Kidney (tissue), 14 donors: ENCODE data around the gene DUSP14. TPM values are rescaled to one million over a fixed set of nuclear protein-coding genes. Genes with fewer than 3 reads are reported as not detected.
A peak's percentile ranks its signal among the peaks of the same experiment; 100 is the strongest.

Experiments
- DNase-seq, 5 donors: peaks; one replicate each; pipeline ENCODE4 v3.0.0-alpha.2; 2013 to 2020
- FAIRE-seq: peaks from 2 replicates; lab custom pipeline; 2012; peaks lifted over from hg19 to GRCh38; lab: Jason Lieb, UNC
- H3K27ac ChIP-seq, 2 donors: one replicate each; pipeline ENCODE4 v1.7.0; 2013; ENCODE audit warnings: low read depth in 2 of 2, low read length in 2 of 2, inconsistent platforms in 1 of 2
- H3K27me3 ChIP-seq: one replicate; pipeline ENCODE4 v1.7.1; 2013; ENCODE audit warnings: low read length, inconsistent platforms; ENCODE audit not compliant: control insufficient read depth, insufficient read depth
- H3K36me3 ChIP-seq, 3 donors: one replicate each; pipeline versions ENCODE4 v1.7.0 to v1.7.1; 2013; ENCODE audit warnings: low read length in 3 of 3, control low read depth in 1 of 3, inconsistent platforms in 1 of 3; ENCODE audit not compliant: insufficient read depth in 3 of 3, control insufficient read depth in 2 of 3
- H3K4me1 ChIP-seq, 3 donors: one replicate each; pipeline versions ENCODE4 v1.7.0 to v1.7.1; 2013; ENCODE audit warnings: low read length in 3 of 3, inconsistent platforms in 1 of 3, low read depth in 1 of 3; ENCODE audit not compliant: control insufficient read depth in 2 of 3, insufficient read depth in 2 of 3
- H3K4me3 ChIP-seq, 3 donors: one replicate each; pipeline versions ENCODE4 v1.7.0 to v1.8.1; 2013; ENCODE audit warnings: low read length in 3 of 3, control low read depth in 1 of 3, inconsistent platforms in 1 of 3
- H3K9ac ChIP-seq, 3 donors: one replicate each; pipeline versions ENCODE4 v1.7.0 to v1.7.1; 2013; ENCODE audit warnings: low read length in 3 of 3, control low read depth in 1 of 3, inconsistent platforms in 1 of 3
- H3K9me3 ChIP-seq, 3 donors: one replicate each; pipeline versions ENCODE4 v1.7.0 to v1.7.1; 2013; ENCODE audit warnings: low read length in 3 of 3, control low read depth in 1 of 3, inconsistent platforms in 1 of 3; ENCODE audit not compliant: control insufficient read depth in 2 of 3, insufficient read depth in 1 of 3
- CTCF ChIP-seq: IDR thresholded peaks from 3 replicates; pipeline ENCODE4 v1.5.1; 2012; ENCODE audit warnings: mild to moderate bottlenecking, moderate library complexity, borderline replicate concordance; ENCODE audit not compliant: insufficient read depth; ENCODE audit errors: extremely low read depth
- intact Hi-C: fragments of 100-400 bp; cut with DNase I; formaldehyde crosslinking; loops from one replicate; pipeline ENCODE4 v1.11.1; 2022
- polyA plus RNA-seq: library from polyadenylated mRNA; stranded (reverse); fragments of 350-450 nt; fragmentation: Illumina TruSeq; extraction: RNeasy Lipid Tissue Mini Kit (QIAGEN cat#74804); gene quantifications from one replicate; pipeline ENCODE4 v1.2.3, GENCODE V29; 2014; ENCODE audit warnings: low read depth, low replicate concordance; ENCODE audit not compliant: insufficient read depth
- total RNA-seq: library from RNA; stranded (reverse); fragmentation: NEBNext Ultra II Directional; extraction: Animal tissue kit (Norgen Biotek cat#: 25700); gene quantifications from one replicate; pipeline ENCODE4 v1.2.1, GENCODE V29; 2021
- donor health status: control.
- donor health status: control.
- donor health status: control.
- donor health status: control.
- donor health status: control.
- donor health status: DM: yes; HTN: yes; CAD: no.
- donor health status: Normal renal cell carcinoma (clear cell type).

The DUSP14 gene
- total and polyA plus RNA-seq, 2 donors from 2014 or later = 9.7 to 13.4 TPM

GRCh38 chr17:37483311-37484039 lies 6.2 kb upstream of the DUSP14 start:
- H3K9me3 ChIP-seq = no peaks in the 10 kb centered on the region
- peaks cover 0 to under 1% (median 0%) of the 10 kb centered on the region in 3 donors for H3K36me3 ChIP-seq
- H3K9ac ChIP-seq = no peak overlapping the region
- no peaks in the 10 kb centered on the region for H3K27me3 ChIP-seq
- FAIRE-seq (no peak), DNase-seq (peak in 1 of 5 donors; percentile 30)
- H3K27ac ChIP-seq = no peak overlapping the region
- intact Hi-C loops = no loop called here
- no peak overlapping the region for H3K4me3 ChIP-seq
- no peak for TF ChIP-seq CTCF
- peaks cover 0 to 6% (median 0%) of the 10 kb centered on the region in 3 donors for H3K4me1 ChIP-seq

- DNase-seq = no peak
- Histone ChIP-seq H3K9me3 (no peaks in the 10 kb centered on the region), H3K4me3 (no peak overlapping the region), H3K27me3 (no peaks in the 10 kb centered on the region), H3K36me3 (no peaks in the 10 kb centered on the region), H3K27ac (no peak overlapping the region), H3K4me1 (peaks cover 2 to 8% (median 6%) of the 10 kb centered on the region in 3 donors), H3K9ac (no peak overlapping the region)
- TF ChIP-seq CTCF = no peak
- FAIRE-seq = no peak
- intact Hi-C loops = no loop called here
Observed at GRCh38 chr17:37485938-37486570, 3.6 kb upstream of the DUSP14 start.

- Histone ChIP-seq H3K9ac (peak overlapping the region in 2 of 3 donors; percentile 37 to 57), H3K27ac (peak overlapping the region; percentile 45 to 92), H3K9me3 (no peaks in the 10 kb centered on the region), H3K4me1 (peaks cover 5 to 8% (median 6%) of the 10 kb centered on the region in 3 donors), H3K36me3 (no peaks in the 10 kb centered on the region), H3K27me3 (no peaks in the 10 kb centered on the region), H3K4me3 (peak overlapping the region; percentile 60 to 77 (median 70))
- FAIRE-seq = no peak
- TF ChIP-seq CTCF = no peak
- intact Hi-C loops = no loop called here
- peak in 2 of 5 donors; percentile 67 to 80 for DNase-seq
Observed at GRCh38 chr17:37488009-37488604, 1.6 kb upstream of the DUSP14 start.
